HG02840 (cell line): ENCODE measurements around the gene CAPN9.
"Not testable (repeated sequence)": the region's sequence is repeated elsewhere in the genome, so short reads cannot be mapped to it uniquely, and the experiment has no call there.

ENCODE experiments used
- ATAC-seq: cut with Tn5 transposase; IDR thresholded peaks from one replicate; pipeline ENCODE4 v1.9.1; 2021; ENCODE audit warnings: mild to moderate bottlenecking, moderate library complexity, moderate number of reproducible peaks; ENCODE audit not compliant: unreplicated experiment, low FRiP score

The CAPN9 gene

DNA sequence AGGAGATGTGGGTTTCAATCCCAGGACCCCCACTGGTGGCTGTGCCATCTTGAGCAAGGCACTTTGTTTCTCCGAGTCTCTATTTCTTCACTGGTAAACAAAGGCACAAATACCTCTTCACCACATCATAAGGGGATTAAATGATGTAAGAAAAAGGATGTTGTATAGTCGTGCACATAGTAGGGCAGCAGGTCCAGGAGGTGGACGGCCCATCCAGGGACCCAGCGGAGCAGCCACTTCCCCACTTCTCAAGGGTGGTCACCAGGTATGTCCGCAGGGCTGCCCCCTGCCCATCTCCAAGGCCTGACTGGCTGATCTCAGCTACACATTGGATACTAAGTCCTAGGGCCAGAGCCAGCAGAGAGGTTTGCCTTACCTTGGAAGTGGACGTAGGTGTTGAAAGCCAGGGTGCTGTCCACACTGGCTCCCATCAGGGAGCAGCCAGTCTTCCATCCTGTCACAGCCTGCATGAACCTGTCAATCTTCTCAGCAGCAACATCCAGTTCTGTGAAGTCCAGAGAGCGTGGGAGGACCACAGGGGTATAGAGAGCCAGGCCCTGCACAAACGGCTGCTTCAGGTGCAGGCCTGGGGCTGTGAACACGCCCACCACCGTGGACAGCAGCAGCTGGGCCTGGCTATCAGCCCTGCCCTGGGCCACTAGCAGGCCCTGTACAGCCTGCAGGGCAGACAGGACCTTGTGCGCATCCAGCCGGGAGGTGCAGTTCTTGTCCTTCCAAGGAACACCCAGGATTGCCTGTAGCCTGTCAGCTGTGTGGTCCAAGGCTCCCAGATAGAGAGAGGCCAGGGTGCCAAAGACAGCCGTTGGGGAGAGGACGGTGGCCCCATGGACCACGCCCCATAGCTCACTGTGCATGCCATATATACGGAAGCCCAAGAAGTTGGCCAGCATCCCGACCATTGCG is 37.3 kb upstream of the CAPN9 start:
- no peak for ATAC-seq

DNA sequence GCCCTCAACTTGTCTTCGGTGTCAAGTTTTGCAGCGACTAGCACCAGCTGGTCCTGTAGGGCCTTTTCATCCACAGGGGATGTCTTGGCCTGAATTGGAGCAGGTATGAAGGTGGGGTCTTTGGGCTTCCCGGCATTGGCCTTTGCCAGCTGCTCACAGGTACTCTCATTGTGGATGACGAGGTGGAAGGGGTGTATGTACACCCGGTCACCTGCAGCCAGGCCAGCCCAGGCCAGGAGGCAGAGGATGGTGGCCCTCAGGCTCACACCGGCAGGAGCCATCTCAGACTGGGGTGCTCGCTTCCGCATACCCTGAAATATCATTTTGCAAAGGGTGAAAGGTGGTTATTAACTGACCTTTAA is 36.7 kb upstream of the CAPN9 start:
- no peak for ATAC-seq

DNA sequence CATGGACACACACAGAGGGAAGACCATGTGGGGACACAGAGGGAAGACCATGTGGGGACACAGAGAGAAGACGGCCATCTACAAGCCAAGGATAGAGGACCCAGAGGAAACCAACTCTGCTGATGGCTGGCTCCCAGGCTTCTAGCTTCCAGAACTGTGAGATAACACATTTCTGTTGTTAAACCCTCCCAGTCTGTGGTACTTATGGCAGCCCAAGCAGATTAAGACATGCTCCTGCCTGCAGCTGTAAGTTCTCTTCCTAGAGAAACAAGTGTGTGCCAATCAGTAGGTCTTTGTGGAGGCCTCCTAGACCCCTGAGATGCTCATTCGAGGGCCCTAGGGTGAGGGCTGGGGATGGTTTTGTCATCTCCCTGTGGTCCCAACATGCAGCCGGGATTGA is 35.9 kb upstream of the CAPN9 start:
- ATAC-seq, result no peak

DNA sequence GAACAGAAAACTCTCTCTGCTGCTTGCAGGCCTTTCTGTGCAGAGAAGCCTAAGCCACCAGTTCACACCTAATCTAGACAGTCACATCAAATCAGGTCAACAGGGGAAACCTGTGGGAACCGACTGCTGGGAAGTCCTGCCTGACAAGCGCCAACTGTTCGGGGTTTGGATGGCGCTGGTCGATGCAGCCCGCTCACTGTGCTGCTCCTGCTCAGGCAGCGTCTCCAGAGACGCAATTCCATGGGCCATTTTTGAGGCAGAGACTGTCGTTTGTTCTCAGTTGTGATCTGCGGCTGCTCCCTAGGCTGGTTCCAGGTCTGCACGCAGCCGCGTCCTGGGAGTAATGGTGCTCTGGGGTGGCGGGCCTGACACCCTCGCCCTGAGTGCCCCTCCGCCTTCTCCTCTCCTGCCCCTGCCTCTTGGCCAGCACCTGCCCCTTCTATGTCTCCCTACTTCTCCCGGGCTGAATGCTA is 34.7 kb upstream of the CAPN9 start:
- ATAC-seq, result no peak

DNA sequence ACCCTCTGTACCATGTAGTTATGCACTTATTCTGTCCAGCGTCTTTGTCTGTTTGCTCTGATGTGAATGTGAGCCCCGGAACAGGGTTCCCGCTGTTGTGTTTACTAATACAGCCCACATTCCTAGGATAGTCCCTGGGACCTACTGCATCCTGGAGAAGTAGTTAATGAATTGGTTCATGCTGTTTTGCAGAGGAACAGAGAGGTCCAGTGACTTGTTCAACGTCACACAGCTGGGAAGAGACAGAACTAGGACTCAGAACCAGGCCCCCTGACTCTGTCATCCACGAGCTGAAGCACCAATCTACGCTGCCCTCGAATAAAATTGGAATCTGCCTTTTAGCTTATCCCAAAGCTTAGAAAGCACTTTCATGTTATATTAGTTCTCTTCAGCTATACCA is 34.0 kb upstream of the CAPN9 start:
- no peak for ATAC-seq

DNA sequence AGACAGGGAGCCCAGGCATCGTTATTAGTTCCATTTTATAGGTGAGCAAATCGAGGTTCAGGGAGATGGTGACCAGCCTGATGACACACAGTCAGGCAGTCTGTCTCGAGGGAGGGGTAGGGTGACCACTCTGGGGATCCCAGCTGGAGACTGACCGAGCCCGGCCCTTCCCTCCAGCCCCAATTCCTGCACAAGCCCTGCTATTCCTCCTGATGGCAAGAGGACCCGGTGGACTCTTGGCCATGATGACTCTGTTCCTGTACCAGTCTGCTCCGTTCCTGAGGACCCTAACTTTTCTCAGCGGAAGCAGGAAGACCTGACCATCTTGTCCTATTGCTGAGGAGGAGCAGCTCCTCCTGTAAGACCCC is 33.7 kb upstream of the CAPN9 start:
- no peak for ATAC-seq

DNA sequence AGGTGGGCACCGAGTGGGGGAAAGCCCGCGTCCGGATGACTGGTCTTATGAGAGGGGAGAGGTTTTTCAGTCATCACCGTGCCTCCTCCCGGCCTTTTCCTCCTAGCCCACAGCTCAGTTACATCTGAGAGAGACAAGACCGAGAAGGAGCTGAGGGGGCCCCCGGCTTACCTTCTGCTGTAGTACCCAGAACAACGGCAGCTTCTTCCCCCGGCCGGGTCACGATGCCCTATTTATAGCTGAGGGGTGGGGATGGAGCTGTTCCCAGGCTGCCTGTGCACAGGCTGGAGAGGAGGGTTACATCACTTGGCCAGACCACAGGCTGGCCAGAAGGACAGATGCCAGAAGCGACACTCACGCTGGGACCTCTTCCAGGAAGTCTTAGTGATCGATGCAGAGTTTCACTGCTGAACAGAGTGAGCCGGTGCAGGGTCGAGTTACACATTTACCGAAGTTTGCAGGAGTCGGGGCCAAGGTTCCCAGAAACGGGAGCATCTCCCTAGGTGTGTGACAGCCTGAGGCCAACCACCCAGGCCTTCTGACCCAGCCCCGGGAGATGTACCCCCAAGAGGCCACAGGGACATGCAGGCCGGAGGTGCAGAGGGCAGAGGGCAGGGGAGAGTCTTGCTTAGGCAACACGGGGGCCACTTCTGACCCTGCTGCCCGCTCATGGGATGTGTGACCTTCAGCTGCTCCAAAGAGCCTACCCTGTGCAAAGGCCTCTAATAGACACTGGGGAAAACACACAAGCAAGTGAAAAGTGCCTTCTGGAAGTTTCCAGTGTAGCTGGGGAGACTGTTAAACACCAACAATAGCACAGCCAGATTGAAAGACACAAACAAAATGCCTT is 33.0 kb upstream of the CAPN9 start, which contains the start of gene AGT:
Gene AGT, minus strand, starts transcription at position 208 of the 850 bp plus-strand sequence. CDS start 3,299 bp downstream, outside the sequence.
- no peak for ATAC-seq

DNA sequence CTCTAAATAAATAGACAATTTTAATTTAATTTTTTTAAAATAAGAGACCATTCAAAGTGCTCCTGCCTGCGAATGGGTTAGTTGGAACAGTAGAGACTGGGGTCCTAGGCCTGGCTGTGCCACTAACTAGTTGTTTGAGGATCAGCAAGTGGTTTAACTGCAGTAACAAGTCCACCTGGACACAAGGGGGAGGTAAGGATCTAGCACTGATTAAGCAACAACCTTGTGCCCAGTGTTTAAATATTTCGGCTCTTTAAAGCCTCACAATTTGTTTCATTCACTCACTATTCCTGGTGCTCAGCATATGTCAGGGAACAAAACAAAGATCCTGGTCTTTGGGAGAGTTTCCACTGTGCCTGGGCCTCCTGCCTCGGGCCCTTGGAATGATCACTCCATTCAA is 31.7 kb upstream of the CAPN9 start:
- no peak for ATAC-seq

DNA sequence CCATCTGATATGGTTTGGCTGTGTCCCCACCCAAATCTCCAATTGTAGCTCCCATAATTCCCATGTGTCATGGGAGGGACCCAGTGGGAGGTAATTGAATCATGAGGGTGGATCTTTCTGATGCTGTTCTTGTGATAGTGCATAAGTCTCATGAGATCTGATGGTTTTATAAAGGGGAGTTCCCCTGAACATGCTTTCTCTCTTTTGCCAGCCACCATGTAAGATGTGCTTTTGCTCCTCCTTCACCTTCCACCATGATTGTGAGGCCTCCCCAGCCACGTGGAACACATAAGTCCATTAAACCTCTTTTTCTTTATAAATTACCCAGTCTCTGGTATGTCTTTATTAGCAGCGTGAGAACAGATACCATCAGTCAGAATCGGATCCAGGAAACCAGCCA is 30.7 kb upstream of the CAPN9 start:
- ATAC-seq, result not testable (repeated sequence)

DNA sequence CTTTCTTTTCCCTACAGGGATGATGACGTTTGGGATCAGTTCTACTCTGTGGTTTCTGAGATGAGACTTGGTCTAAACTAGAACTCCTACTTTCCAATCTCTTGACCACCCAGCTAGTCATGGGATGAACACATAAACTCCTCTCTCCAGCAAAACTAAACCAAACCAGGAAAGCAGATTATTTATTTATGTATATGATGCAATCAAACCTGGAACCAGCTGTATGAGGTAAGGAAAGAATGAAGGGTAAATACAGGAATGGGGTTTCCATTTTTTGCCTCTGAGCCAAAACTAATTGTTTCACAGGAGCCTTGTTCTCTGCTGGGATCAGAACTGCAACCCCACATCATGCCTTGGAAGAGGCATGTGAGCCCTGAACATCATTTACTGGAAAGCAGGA is 29.9 kb upstream of the CAPN9 start:
- ATAC-seq, result no peak

DNA sequence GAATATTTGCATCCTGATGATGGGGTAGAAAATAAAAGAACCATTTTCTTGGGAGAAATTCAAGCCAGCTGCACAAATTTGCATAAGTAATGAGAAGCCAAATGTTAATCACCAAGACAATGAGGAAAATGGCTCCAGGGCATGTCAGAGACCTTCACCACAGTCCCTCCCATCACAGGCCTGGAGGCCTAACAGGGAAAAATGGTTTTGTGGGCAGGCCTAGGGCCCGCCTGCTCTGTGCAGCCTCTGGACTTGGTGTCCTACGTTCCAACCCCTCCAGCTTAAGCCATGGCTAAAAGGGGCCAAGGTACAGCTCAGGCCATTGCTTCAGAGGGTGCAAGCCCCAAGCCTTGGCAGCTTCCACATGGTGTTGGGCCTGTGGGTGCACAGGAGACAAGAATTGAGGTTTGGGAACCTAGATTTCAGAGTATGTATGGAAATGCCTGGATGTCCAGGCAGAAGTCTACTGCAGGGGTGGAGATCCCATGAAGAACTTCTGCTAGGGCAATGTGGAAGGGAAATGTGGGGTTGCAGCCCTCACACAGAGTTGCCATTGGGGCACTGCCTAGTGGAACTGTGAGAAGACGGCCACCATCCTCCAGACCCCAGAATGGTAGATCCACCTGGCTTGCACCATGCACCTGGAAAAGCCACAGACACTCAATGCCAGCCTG is 25.2 kb upstream of the CAPN9 start:
- not testable (repeated sequence) for ATAC-seq

DNA sequence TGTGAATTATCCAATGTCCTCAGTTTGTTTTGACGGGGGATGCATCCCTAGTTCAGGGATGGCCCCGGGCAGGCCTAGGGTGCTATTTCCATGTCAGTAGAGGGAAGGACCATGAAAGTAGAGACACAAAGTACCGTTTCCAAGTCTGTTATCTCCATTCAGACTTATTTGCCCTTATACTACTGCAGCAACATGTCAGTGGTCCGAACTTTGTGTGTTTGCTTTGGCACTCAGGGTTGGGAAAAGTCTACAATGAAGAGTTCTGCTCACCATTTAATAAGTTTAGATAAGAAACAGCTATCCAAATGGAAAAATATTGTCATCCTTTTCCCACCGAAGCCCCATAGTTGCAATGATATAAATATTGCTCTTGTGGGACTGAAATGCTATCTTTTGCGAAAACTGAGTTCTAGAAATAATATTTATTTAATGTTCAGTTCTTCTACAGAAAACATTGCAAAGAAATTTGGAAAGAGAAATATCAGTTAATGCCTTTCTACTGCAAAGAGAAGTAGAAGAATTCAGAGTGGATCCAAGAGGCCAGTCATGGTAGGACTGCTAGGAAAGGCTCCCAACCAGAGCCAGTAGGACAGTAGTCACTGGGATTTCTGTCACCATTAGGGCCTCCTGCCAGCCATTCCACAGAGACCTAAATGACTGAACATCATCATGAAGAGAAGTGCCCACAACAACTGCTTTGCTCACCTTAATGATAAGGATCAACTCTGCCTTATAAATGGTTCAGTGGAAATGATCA is 21.8 kb upstream of the CAPN9 start:
- ATAC-seq, result no peak

DNA sequence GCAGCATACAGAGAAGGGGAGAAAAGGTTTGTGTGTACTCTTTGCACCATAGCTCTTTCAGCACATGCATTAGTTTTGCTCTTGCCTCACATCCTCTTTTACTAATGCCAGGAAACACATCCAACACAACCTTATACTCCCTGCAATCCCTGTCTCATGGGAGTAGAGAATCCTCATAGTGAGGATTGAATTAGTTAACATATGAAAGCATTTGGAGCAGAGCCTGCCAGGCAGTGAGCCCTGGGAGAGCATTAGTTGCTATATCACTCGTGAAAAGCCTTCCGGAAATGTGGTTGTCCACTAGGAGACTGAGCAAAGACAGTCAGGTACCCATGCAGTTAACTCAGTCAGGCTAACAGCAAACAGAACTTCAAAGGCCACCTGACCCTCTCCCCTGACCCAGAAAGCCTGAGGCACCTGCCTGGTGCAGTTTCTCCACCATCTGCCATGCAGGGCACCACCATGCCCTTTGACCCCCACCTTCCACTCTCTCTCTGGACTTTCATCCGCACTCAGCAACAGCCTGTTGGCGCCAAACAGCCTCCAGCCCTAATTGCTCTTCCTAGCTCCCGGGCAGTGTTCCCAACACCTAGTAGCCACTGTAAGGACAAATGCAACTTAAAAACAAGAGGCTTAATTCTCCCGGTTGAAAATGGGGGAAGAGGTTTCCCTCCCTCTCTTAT is 18.3 kb upstream of the CAPN9 start:
- no peak for ATAC-seq

DNA sequence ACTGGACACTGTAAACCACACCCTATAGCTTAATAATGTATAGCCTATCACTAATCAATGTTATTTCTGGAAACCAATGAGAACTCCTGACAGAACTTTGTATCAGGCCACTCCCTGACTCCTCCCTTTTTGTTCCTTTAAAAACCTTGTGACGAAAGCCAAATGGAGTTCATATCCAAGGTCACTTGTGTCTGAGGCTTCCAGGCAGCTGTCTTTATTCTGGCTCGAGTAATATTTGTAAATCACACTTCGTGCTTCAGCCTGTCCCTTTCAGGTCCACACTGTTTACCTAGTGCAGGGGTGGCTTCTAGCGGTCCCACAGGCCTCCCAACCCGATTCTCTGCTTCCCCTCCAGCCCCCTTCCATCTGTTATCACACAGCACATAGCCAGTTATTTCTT is 16.2 kb upstream of the CAPN9 start:
- no peak for ATAC-seq

DNA sequence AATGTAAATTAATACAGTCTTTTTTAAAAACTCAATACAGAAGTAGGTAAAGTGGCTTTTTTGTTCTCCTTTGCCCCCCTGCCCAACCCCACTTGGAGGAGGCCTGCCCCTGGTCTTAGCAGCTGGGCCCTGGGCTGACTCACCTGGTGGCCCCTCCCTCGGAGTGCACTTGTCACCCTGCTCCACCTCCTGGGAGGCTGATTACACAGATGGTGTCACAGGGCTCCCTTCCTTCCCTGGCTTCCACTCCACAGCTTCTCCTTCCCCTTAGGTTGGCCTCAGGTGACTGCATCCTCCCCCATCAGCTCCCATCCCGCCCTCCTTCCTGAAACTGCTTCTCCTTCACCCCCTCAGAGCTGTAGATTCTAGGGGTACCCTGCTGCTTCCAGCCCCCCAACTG is 11.7 kb upstream of the CAPN9 start:
- ATAC-seq, result no peak

DNA sequence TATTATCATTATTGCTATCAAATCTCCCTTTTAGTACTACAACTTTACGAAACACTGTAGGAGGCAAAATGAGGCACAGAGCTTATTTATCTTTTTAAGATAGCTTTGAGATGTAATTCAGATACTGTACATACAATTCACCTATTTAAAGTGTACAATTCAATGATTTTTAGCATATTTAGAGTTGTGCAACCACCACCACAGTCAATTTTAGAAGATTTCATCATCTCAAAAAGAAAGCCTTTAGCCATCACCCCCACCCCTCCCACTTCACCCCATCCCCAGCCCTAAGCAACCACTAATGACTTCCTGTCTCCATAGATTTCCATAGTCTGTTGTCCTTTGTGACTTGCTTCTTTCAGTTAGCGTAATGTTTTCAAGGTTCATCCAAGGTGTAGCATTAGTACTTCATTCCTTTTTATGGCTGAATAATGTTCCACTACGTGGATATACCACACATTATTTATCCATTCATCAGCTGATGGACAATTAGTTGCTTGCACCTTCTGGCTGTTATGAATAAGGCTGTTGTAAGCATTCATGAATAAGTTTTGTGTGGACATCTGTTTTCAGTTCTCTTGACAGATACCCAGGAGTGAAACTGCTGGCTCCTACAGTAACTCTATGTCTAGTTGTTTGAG is 9.4 kb upstream of the CAPN9 start:
- no peak for ATAC-seq

DNA sequence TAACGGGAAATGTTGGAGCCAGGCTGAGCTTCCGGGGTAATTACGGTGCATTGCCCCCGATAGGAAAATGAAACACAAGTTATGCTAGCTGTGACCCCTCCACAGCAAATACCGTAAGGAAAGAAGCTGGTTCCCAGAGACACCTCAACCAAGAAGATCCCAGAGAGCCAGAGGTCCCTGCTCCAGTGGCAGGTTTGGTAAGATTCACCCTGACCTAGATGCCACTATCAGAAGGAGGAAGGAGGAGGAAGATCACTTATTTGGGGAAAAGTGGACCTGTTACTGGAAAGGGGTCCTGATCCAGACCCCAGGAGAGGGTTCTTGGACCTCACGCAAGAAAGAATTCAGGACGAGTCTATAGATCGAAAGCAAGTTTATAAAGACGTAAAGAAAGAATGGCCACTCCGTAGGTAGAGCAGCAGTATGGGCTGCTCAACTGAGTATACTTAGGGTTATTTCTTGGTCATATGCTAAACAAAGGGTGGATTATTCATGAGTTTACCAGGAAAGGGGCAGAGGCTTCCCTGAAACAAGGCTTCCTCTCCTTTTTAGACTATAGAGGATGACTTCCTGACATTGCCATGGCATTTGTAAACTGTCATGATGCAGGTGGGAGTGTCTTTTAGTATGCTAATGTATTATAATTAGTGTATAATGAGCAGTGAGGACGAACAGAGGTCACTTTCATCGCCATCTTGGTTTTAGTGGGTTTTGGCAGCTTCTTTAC is 7.5 kb upstream of the CAPN9 start:
- no peak for ATAC-seq

DNA sequence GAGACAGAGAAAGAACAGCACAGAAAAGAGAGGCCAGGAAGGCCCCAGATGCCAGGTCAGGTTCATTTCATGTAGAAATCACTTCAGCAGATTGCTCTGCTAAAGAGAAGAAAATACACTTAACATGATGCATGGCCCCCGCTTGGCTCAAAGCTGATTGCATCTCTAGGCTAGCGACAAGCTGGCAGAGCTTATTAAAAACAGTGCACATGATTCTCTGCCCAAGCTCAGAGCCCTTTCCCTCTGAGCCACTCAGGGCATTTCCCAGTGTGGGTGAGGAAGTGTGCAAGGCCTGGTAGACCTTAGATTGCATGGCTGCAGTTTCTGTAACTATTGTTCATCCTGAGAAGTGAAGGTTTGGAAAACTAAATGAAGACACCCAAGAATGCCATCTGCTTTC is 3.3 kb upstream of the CAPN9 start:
- ATAC-seq, result no peak

DNA sequence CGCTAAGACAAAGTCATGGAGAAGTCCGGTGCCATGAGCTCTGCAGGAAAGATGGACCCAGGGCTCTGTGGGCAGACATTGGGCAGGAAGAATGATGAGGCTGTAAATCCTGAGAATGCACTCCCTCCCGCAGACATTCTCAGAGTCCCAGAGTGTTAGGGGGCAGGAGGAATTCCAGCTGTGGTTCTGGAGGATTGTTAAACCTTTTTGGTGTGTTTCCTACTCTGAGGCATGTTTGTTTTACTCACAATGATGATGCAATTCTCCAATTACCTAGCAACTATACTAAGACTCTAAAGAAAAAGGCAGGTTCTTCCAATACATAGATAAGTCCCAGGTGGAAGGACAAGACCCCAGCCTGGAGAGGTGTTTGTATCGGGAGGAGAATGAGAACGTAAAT is 2.8 kb upstream of the CAPN9 start:
- ATAC-seq, result no peak
